ENCODE measurements around the gene COL4A6. TPM values are rescaled to one million over a fixed set of nuclear protein-coding genes. Genes with fewer than 3 reads are reported as not detected.

COL4A6 gene
- total RNA-seq, 1 experiment from 2014 or later = 0.28 TPM

DNA sequence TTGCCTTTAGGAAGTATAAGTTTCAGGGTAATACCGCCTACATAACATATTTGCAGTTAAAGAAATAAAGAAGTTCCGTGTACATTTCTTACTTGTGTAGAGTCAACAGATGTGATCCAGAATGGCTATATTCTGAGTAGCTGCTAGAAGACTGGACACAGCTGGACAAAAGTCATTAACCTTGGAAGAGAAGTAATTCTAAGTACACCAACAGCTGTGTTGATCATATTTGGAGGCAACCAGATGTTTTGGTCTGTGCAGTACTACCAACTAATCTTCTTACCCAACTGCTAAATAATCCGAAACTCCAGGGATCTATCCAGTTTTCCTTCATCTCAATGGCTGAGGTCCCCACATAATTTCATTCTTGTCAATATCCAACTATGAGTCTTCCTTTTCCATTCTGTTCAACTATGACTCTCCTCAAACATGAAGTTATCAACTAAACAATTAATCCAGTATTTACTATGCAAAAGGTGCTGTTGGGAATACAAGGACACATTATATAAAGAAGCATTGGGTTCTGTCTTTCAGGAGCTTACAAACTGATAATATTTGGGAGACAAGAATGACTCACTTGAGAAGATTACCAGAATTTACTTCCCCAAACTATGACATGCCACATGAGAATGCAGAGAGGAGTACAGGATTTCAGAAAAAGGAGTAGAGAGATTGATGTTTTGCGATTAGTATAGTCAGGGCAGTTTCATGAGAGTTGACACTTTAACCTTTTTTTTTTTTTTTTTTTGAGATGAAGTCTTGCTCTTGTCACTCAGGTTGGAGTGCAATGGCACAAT, 78.2 kb downstream of the COL4A6 start:
- Histone ChIP-seq H3K9me3 (ENCODE audit: control insufficient read depth, insufficient read depth, low read depth, low read length) (no peaks in the 10 kb centered on the region), H3K27ac (ENCODE audit: low read length) (no peak overlapping the region), H3K36me3 (ENCODE audit: control insufficient read depth, insufficient read depth, low read length) (no peaks in the 10 kb centered on the region), H3K27me3 (ENCODE audit: control insufficient read depth, insufficient read depth, low read length) (no peaks in the 10 kb centered on the region; the same call in 1 of the 2 replicates), H3K4me3 (ENCODE audit: low read depth in 2 of 2, low read length in 2 of 2) (no peak overlapping the region), H3K4me1 (ENCODE audit: control insufficient read depth, insufficient read depth, low read length) (no peaks in the 10 kb centered on the region)
- in situ Hi-C loops (cut with HindIII; ENCODE audit: low pct_unique_long_range_greater_than_20kb, low sequenced_read_pairs) = no loop called here
- TF ChIP-seq POLR2AphosphoS5 (IDR thresholded peaks at IDR 0.05; ENCODE audit: low read depth, low read length) (no peak), SIN3A (IDR thresholded peaks at IDR 0.05; ENCODE audit: borderline replicate concordance, insufficient read depth, low read depth, low read length) (no peak), TCF7L2 (IDR thresholded peaks at IDR 0.05; ENCODE audit: low read depth, low read length) (no peak)
- no TSS peak for BruUV-seq (replicated peaks)
- POLR2A ChIA-PET = no interaction called here
- DNase-seq (ENCODE audit: low read depth, low spot score) = no peak
- CTCF ChIA-PET = no interaction called here
- intact Hi-C loops (cut with micrococcal nuclease; ENCODE audit: unreplicated experiment) = no loop called here
- no peak for ATAC-seq

DNA sequence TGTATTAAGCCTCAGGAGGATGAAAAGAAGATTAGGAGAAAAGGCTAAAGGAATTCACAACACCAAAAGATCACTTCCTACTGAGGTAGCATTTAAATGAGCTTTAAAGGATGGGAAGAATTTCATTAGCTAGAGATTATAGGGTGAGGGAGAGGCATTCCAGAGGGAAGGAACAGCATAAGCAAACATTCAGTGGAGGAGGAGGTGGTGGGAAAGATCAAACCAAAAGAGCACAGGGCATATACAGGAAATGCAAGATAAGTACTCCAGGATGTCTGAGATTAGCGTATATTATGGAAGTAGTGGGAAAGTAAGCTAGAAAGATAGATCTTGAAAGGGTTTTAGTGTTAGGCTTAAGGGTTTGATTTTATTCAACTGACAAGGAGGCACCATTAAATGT, 84.8 kb downstream of the COL4A6 start:
- H3K36me3 ChIP-seq (ENCODE audit: control insufficient read depth, insufficient read depth, low read length) = no peaks in the 10 kb centered on the region
- ATAC-seq = no peak
- no TSS peak for BruUV-seq (replicated peaks)
- H3K27me3 ChIP-seq (ENCODE audit: control insufficient read depth, insufficient read depth, low read length) = no peaks in the 10 kb centered on the region; the same call in 1 of the 2 replicates
- in situ Hi-C loops (cut with HindIII; ENCODE audit: low pct_unique_long_range_greater_than_20kb, low sequenced_read_pairs) (no loop called here), intact Hi-C loops (cut with micrococcal nuclease; ENCODE audit: unreplicated experiment) (no loop called here)
- no peaks in the 10 kb centered on the region for H3K9me3 ChIP-seq (ENCODE audit: control insufficient read depth, insufficient read depth, low read depth, low read length)
- no peak for DNase-seq (ENCODE audit: low read depth, low spot score)
- ChIA-PET CTCF (no interaction called here), POLR2A (no interaction called here)
- H3K4me3 ChIP-seq (ENCODE audit: low read depth in 2 of 2, low read length in 2 of 2) = no peak overlapping the region
- H3K4me1 ChIP-seq (ENCODE audit: control insufficient read depth, insufficient read depth, low read length) = no peaks in the 10 kb centered on the region
- TF ChIP-seq, protein P1, sequence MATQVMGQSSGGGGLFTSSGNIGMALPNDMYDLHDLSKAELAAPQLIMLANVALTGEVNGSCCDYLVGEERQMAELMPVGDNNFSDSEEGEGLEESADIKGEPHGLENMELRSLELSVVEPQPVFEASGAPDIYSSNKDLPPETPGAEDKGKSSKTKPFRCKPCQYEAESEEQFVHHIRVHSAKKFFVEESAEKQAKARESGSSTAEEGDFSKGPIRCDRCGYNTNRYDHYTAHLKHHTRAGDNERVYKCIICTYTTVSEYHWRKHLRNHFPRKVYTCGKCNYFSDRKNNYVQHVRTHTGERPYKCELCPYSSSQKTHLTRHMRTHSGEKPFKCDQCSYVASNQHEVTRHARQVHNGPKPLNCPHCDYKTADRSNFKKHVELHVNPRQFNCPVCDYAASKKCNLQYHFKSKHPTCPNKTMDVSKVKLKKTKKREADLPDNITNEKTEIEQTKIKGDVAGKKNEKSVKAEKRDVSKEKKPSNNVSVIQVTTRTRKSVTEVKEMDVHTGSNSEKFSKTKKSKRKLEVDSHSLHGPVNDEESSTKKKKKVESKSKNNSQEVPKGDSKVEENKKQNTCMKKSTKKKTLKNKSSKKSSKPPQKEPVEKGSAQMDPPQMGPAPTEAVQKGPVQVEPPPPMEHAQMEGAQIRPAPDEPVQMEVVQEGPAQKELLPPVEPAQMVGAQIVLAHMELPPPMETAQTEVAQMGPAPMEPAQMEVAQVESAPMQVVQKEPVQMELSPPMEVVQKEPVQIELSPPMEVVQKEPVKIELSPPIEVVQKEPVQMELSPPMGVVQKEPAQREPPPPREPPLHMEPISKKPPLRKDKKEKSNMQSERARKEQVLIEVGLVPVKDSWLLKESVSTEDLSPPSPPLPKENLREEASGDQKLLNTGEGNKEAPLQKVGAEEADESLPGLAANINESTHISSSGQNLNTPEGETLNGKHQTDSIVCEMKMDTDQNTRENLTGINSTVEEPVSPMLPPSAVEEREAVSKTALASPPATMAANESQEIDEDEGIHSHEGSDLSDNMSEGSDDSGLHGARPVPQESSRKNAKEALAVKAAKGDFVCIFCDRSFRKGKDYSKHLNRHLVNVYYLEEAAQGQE (IDR thresholded peaks at IDR 0.05; ENCODE audit: insufficient read depth in 1 of 2, low read depth in 2 of 2, low read length in 1 of 2) = no peak
- no peak for TF ChIP-seq POLR2AphosphoS5 (IDR thresholded peaks at IDR 0.05; ENCODE audit: low read depth, low read length)
- no peak for TF ChIP-seq TCF7L2 (IDR thresholded peaks at IDR 0.05; ENCODE audit: low read depth, low read length)
- no peak overlapping the region for H3K27ac ChIP-seq (ENCODE audit: low read length)

DNA sequence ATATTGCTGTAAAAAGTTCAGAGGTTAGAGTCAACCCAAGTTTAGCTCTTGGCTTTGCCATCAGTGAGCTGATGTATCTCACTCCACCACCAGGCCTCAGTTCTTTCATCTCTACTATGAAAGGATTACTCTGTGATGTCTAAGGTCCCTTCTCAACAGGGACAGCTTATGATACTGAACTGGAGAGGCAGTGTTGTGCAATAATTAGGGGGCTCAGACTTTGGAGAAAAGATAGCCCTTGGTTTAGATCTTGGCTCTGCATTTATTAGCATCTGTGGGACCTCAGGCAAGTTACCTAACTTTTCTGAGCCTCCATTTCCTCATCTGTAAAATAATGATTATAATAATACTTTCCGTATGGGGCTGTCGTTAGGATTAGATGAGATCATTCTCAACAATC, 89.0 kb downstream of the COL4A6 start:
- no peaks in the 10 kb centered on the region for H3K27me3 ChIP-seq (ENCODE audit: control insufficient read depth, insufficient read depth, low read length)
- CTCF ChIA-PET = no interaction called here
- H3K4me1 ChIP-seq (ENCODE audit: control insufficient read depth, insufficient read depth, low read length) = no peaks in the 10 kb centered on the region
- no peak for ATAC-seq
- TF ChIP-seq, protein P1 (IDR thresholded peaks at IDR 0.05; ENCODE audit: insufficient read depth in 1 of 2, low read depth in 2 of 2, low read length in 1 of 2) = no peak
- TF ChIP-seq SIN3A (IDR thresholded peaks at IDR 0.05; ENCODE audit: borderline replicate concordance, insufficient read depth, low read depth, low read length) (no peak), TCF7L2 (IDR thresholded peaks at IDR 0.05; ENCODE audit: low read depth, low read length) (no peak), POLR2AphosphoS5 (IDR thresholded peaks at IDR 0.05; ENCODE audit: low read depth, low read length) (no peak)
- TF ChIP-seq, protein P2, sequence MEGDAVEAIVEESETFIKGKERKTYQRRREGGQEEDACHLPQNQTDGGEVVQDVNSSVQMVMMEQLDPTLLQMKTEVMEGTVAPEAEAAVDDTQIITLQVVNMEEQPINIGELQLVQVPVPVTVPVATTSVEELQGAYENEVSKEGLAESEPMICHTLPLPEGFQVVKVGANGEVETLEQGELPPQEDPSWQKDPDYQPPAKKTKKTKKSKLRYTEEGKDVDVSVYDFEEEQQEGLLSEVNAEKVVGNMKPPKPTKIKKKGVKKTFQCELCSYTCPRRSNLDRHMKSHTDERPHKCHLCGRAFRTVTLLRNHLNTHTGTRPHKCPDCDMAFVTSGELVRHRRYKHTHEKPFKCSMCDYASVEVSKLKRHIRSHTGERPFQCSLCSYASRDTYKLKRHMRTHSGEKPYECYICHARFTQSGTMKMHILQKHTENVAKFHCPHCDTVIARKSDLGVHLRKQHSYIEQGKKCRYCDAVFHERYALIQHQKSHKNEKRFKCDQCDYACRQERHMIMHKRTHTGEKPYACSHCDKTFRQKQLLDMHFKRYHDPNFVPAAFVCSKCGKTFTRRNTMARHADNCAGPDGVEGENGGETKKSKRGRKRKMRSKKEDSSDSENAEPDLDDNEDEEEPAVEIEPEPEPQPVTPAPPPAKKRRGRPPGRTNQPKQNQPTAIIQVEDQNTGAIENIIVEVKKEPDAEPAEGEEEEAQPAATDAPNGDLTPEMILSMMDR (IDR thresholded peaks at IDR 0.05) = no peak
- intact Hi-C loops (cut with micrococcal nuclease; ENCODE audit: unreplicated experiment) (no loop called here), in situ Hi-C loops (cut with HindIII; ENCODE audit: low pct_unique_long_range_greater_than_20kb, low sequenced_read_pairs) (no loop called here)
- no TSS peak for BruUV-seq (replicated peaks)
- no peak overlapping the region for H3K27ac ChIP-seq (ENCODE audit: low read length)
- H3K36me3 ChIP-seq (ENCODE audit: control insufficient read depth, insufficient read depth, low read length) = no peaks in the 10 kb centered on the region
- H3K4me3 ChIP-seq (ENCODE audit: low read depth in 2 of 2, low read length in 2 of 2) = no peak overlapping the region
- DNase-seq (ENCODE audit: low read depth, low spot score) = no peak
- no peaks in the 10 kb centered on the region for H3K9me3 ChIP-seq (ENCODE audit: control insufficient read depth, insufficient read depth, low read depth, low read length)
- POLR2A ChIA-PET = no interaction called here
